Activated CD8-positive, alpha-beta memory T cell treated with anti-CD3 and anti-CD28 coated beads for 36 hours (primary cell): Measurements from ENCODE around the gene SLC44A4. TPM values are rescaled to one million over a fixed set of nuclear protein-coding genes. Genes with fewer than 3 reads are reported as not detected.

ENCODE experiments used
- CTCF ChIA-PET: fragments of 350-600 bp; sonication (Branson Sonifier 250); formaldehyde crosslinking; loops from one replicate; lab custom pipeline; 2021; ENCODE audit warnings: antibody characterized with exemption; lab: Charles Lee
- POLR2A ChIA-PET: fragments of 350-600 bp; sonication (Branson Sonifier 250); formaldehyde crosslinking; loops from one replicate; lab custom pipeline; 2021; ENCODE audit warnings: antibody characterized with exemption; lab: Charles Lee
- total RNA-seq, 2 experiments: library from RNA; stranded (reverse); gene quantifications; one replicate each; pipeline ENCODE4 v1.2.3, GENCODE V29; 2021

SLC44A4 gene
- total RNA-seq, 2 experiments from 2014 or later: not detected

DNA sequence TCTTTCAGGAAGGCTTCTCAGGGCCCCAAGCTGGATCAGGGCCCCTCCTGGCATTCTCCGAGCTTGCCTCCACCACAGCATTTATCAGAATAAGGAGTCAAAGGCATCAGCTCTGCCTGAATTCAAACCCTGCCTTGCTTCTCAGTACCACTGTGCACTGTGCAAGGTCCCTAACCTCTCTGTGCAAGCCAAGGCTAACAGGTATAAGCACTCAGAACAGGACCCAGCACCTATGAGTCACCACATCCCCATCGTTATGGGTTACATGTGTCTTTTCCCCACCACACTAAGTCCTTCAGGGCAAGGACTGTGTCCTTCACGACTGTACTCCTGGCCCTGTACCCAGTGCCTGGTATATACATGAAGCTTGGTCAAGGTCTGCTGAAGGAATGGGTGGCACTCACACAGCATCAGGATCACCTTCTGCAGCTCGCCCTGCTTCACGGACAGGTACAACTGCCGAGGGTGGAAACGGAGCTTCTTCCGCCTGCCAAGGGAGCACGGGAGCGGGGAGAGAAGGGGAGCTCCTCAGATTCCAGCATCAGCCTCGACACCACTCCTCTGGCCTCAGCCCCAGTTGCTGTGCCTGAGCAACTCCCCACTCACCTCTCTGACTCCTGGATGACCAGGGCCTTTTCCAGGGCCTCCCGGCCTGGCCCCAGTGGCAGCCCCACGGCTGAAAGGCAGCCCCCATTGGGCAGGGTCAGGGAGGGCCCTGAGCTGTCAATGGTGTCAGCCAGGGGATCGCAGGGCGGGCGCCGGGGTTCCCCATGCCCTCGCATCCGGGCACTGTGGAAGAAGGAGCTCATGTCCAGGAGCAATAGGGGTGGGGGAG is 8.6 kb upstream of the SLC44A4 start:
- CTCF ChIA-PET: interaction anchor here (1.1 to 1.8 kb wide), 3 partner anchors 11 to 22 kb away, joined by 3 to 4 read pairs (median 4); no protein-coding TSS in a partner anchor
- POLR2A ChIA-PET: interaction anchor here (0.5 kb wide), 1 partner anchor 39 kb away, joined by 3 read pairs; no protein-coding TSS in a partner anchor

DNA sequence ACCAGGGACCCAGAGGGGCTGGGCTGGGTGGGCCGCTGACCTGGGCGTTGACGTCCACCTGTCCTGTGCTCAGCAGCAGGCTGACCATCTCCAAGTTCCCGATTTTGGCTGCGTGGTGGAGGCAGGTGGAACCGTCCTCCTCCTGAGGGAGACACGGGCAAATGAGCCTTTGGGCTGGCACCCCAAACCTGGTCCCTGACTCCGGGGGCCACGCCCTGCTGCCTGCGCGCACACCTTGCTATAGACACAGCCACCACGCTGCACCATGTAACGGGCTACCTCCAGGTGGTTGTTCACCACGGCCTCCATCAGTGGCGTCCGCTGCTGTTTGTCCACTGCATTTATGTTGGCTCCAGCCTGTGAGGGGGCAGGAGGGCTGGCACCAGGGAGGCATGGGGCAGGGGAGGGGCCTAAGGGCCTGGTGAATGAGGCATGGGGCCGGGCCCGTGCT is 7.8 kb upstream of the SLC44A4 start:
- ChIA-PET CTCF (no interaction called here), POLR2A (no interaction called here)

DNA sequence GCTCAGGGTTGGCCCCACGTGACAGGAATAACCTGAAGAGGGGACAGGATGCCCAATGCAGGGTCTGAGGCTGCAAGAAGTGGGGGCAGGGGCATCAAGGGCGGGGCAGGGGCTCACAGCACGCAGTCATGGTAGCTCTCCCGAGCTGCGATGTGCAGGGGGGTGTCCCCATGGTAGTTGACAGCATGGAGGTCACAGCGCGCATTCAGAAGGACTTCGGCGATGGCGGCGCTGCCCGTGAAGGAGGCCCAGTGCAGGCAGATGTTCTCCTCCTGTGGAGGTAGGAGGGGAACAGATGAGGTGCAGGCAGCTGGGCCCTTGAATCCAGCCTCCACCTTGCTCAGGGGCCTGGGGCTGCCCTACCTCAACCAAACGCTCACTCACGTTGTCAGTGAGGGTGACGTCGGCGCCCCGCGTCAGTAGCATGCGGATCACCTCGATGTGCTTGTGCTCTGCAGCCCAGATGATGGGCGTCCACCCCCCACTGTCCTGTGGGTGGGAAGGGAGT is 5.8 kb upstream of the SLC44A4 start:
- ChIA-PET CTCF (no interaction called here), POLR2A (no interaction called here)

DNA sequence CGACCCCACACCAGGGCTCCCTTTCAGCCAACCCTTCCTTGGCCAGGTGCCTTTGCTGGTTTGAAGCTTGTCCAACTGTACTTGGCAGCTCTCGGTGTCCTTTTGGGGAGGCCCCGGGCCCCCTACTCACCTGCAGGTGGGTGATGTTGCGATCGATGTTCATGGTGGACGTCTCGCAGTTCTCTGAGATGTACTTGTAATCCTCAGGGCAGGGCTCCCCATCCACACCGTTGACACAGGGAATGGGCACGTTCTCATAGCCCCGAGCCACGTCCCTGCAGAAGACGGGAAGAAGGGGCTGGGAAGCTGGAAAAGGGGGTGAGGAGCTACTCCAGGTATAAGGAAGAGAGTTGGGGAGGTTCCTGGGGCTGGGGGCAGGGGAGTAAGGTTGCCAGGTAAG is 4.9 kb upstream of the SLC44A4 start:
- ChIA-PET CTCF (no interaction called here), POLR2A (no interaction called here)

DNA sequence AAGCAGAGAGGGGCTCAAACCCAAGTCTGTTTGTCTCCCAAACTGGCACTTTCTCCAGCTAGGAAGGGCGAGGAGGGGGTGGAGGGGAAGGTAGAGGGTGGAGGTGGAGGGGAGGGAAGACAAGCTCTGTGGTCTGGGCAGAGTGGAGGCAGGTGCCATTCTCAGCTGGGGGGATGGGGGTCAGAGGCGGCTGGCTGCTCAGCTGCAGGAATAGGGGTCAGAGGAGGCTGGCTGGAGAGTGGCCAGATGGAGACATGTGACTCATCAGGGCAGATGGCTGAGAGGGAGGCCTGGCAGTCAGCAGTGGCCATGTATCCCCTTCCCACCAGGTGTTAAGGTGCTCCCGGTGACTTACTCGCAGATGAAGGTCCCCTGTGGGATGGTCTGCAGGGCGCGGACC is 3.5 kb upstream of the SLC44A4 start:
- ChIA-PET CTCF (no interaction called here), POLR2A (no interaction called here)

DNA sequence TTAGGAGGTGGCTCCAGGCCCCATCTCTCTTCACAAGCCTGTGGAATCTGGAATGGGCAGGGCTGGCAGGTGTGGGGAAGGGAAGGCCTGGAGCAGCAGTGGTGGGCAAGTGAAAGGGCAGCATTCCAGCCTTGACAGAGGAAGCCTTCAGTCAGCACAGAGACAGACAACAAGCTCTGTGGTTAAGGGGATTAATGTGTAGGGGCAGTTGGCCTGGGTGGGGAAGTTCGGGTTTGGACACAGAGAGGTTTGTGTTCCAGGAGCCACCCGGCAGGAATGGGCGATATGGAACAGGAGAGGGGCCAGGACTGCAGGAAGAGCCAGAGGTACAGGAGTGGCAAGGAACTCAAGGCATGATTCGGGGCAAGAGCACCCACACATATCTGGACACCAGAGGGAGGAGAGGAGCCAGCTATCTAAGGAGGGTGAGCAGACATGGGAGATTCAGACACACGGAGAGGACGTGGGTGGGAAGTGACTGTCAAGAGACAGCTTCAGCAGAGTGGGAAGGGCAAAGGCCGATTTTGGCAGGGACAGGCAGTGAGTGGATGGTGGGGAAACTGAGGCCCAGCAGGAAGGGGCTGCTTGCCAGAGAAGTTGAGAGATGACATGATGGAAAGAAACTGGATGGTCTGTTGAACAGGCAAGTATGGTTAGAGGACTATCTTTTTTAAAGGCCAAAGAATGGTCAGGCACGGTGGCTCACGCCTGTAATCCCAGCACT is 2.5 kb upstream of the SLC44A4 start:
- CTCF ChIA-PET: no interaction called here
- POLR2A ChIA-PET: no interaction called here

DNA sequence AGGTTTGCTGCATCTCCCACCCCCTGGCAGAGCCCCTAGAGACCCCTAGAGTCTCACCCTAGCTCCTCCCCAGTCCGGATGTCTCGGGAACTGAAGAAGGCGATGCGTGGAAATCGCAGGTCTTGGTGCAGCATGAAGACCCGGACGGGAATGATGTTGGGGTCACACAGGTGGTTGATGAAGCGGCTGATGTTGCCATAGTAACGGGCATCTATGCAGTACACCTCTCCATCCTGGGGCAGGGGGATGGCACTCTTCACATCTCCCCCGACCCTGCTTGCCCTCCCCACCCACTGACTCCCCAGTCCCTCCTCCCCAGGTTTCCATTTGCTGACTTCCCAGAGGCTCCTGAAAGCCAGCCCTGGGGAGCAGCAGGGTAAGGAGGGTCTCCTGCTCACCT is 1.8 kb upstream of the SLC44A4 start:
- ChIA-PET CTCF (no interaction called here), POLR2A (no interaction called here)

DNA sequence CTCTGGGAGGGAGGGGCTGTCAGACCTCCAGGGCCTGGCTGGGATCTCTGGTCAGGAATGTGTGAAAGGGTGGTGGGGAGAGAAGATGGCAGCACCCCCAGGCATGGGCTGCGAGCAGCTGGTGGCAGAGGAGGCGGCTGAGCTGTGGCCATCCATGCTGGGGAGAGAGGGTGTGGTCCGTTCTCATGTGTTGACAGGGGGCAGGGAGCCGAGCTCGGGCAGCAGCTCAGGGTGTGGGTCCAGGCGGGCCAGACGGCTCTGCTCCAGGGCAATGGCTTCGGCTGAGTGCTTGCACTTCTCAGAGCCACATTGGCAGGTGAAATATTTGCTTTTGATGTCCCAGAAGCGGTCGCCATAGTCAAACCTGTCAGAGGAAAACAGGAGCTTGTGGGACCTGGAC is 1.1 kb upstream of the SLC44A4 start:
- ChIA-PET POLR2A (no interaction called here), CTCF (no interaction called here)

DNA sequence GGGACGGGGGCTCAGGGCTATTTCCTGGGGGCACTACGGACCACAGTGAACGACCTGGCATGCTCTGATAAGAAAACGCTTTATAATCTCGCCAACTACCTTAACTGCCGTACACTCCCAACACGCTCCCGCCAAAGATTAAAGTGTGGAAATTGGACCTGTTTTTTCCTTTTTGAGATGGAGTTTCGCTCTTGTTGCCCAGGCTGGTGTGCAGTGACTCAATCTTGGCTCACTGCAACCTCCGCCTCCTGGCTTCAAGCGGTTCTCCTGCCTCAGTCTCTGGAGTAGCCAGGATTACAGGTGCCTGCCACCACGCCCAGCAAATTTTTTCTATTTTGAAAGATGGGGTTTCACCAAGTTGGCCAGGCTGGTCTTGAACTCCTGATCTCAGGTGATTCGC is 346 bp upstream of the SLC44A4 start:
- CTCF ChIA-PET: no interaction called here
- POLR2A ChIA-PET: no interaction called here

DNA sequence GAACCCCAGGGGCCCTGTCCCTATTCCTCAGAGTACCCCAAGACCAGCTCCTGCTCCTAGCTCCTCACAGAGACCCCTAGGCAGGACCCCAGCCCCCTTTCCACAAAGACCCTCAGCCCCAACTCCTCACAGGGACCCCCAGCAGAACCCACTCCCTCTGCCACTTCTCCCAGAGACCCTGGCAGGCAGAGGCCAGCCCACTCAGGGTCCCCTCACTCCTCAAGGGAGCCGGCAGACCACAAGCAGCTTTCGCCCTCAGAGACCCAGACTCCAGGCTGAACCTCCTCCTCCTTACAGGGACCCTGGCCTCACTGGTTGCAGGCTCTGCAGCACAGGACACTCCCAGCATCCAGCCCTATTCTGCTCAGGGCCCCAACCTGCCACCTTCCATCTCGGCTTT is 575 bp downstream of the SLC44A4 start:
- CTCF ChIA-PET: no interaction called here
- POLR2A ChIA-PET: no interaction called here

DNA sequence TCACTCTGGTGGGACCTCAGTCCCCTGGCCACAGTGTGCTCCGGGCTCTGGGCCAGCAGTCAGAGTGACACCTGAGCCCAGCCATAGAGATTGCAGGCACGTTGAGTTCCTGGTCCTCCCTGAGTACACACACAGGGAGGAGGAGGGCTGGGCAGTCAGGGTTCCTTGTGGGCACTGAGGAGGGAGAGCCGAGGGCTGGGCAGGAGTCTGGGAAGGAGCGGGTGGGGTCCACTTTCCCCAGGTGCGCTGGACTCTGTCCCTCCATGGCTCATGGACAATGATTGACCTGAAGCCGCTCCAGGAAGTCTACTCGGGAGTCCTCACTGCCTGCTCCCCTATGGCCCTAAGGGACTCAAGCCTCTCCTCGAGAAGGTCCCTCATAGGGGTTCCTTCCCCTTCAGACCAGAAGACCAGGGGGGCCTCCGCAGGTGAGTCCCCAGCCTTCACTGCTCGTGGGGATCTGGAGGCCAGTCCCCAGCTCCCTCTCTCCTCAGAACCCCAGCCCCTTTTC is 1.1 kb downstream of the SLC44A4 start:
- POLR2A ChIA-PET: no interaction called here

DNA sequence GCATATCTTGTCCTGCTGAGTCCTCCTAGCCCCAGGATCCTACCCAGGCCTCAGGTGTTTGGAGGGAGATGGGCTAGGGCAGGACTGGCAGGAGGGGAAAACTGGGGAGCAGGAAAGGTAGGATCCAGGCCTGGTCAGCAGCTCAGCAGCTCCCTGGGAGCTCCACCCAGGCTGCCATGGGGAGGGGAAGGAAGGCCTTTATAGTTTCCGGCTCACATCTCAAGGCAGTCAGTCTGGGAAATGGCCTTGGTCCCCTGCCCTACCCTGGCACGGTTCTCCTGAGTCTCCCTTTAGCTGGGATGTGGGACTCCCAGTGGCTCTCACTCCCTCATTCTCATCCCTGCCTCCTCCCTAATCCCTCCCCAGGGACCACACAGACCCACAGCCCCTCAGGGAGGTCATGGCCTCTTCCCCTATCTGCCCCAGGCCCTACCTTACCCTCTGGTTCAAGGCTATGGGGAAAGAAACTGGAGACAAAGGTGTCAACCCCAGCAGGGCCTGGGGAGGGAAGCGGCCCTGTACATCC is 1.6 kb downstream of the SLC44A4 start:
- POLR2A ChIA-PET: no interaction called here

More for the DNA sequence above, 1.1 kb downstream of the SLC44A4 start:
- CTCF ChIA-PET: interaction anchor here (1.2 kb wide), 1 partner anchor 20 kb away, joined by 3 read pairs; the partner anchor contains the start of gene EHMT2

DNA sequence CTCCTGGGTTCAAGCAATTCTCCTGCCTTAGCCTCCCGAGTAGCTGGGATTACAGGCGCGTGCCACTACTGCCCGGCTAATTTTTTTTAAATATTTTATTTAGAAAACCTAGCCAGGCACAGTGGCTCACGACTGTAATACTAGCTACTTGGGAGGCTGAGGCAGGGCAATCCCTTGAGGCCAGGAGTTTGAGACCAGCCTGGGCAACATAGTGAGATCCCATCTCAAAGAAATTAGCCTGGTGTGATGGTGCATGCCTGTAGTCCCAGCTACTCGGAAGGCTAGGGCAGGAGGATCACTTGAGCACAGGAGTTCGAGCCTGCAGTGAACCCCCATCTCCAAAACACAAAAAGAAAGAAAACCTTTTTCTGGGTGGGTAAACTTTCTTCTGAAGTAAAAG is 2.4 kb downstream of the SLC44A4 start:
- ChIA-PET POLR2A (no interaction called here), CTCF (interaction anchor here (1.0 to 2.0 kb wide), 3 partner anchors 12 to 21 kb away, joined by 3 to 4 read pairs (median 3); partner anchors contain the start of gene EHMT2)

More for the DNA sequence above, 1.6 kb downstream of the SLC44A4 start:
- CTCF ChIA-PET: interaction anchor here (0.6 to 1.2 kb wide), 3 partner anchors 11 to 182 kb away, joined by 3 read pairs; partner anchors contain the start of gene EHMT2

DNA sequence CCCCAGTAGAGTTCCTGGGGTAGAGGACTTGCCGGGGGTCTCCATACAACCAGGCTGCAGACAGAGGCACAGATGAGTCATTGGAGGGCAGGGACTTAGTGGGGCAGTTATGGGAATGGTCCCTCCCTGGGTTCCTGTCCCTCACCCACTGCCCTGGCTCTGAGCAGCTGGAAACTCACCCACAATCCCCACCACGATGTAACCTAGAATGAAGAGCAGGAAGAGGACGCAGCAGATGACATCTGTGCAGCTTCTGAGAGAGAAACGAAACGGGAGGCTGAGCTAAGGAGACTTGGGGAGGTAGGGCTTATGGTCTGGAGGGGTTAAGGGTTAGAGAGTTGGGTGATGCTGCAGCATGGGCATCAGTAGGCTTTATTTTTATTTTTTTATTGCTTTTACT is 2.9 kb downstream of the SLC44A4 start:
- ChIA-PET CTCF (interaction anchor here (2.0 kb wide), 1 partner anchor 12 kb away, joined by 4 read pairs; no protein-coding TSS in a partner anchor), POLR2A (no interaction called here)

DNA sequence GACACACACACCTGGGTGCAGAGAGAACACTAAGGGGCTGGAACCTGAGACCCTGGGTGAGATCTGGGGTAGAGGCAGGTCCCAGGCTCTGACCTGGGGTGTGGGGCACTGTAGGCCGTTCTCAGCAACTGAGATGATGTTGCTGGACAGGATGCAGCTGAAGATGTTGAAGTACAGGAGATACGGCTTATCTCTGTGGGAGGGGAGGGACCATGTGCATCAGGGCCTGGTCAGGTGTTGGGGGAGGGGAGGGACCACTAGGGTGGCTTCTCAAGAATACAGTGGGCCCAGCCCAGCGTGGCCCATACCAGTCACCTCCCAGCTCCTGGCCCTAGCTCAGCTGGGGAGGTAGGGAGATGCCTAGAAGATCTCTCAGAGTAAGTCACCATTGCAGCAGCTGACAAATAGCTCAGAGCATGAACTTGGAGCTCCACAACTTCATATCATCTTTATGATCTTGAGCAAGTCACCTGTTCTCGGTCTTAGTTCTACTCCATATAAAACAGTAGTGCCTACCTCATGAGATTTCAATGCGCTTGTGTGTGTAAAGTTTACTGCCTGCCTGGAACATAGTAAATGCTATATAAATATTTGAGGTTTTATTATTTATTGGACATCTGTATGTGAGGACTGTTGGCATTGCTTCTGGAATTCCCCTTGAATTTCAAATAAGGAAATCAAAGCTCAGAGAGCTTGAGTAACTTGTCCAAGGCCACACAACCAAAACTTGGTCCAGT is 3.8 kb downstream of the SLC44A4 start:
- CTCF ChIA-PET: interaction anchor here (2.0 kb wide), 1 partner anchor 11 kb away, joined by 4 read pairs; no protein-coding TSS in a partner anchor
- POLR2A ChIA-PET: interaction anchor here (0.5 kb wide), 1 partner anchor 235 kb away, joined by 7 read pairs; no protein-coding TSS in a partner anchor

DNA sequence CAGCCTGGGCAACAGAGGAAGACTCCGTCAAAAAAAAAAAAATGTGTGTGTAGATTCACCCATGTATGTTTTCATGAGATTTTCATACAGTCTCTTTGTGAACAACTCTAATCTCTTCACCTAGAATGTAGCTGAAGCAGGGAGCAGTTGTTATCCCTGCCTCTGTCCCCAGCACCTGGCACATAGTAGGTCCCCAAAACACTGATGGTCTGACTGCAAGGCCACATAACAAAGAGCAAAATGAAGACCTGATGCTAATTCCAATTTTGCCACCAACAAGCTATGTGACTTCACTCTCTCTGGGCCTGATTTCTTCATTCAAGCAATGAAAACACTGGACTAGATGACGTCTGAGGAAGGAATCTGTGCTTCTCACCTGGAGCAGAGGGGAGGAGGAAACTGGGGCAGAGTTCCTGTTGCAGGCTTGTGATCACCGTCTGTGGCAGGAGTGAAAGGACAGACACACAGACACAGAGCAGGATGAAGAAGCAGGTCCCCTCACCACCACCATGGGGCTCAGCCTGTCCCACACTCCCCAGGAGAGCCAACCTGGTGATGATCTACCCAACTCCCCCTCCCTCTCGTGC is 4.6 kb downstream of the SLC44A4 start:
- CTCF ChIA-PET: interaction anchor here (2.0 kb wide), 1 partner anchor 10 kb away, joined by 4 read pairs; no protein-coding TSS in a partner anchor

DNA sequence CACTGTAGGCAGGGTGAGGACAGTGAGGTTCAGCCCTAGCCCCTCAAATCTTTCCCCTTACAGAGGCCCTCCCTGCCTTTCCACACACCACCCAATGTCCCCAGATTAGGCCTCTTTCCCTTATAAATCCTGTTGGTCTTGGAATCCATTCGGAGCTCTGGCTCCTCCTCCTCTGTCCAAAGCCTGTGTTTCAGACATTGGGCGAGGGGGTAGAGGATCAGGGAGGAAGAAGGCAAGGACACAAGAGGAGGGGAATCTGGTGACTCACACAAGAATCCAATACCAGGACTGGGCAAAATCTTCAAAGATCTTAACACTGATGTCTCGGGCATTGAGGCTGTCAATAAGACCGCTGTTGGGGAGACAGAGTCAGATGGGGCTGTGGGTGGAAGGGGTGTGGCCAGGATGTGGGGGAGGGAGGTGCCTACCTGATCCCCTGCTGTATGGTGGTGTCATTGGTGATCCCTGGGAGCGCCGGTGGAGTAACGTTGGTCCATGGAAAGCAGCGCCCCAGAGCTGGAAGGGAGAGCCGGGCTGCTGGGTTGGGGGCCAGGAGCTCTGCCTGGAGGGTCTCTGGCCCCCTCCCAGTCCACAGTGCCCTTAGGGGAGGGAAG is 7.6 kb downstream of the SLC44A4 start:
- CTCF ChIA-PET: no interaction called here
- POLR2A ChIA-PET: interaction anchor here (0.6 kb wide), 1 partner anchor 35 kb away, joined by 3 read pairs; no protein-coding TSS in a partner anchor

More for the DNA sequence above, 4.6 kb downstream of the SLC44A4 start:
- POLR2A ChIA-PET: no interaction called here
